CD14-positive monocyte (primary cell): ENCODE measurements around the gene SPINT2. TPM values are rescaled to one million over a fixed set of nuclear protein-coding genes. Genes with fewer than 3 reads are reported as not detected.

Experiments
- DNase-seq, 3 donors: peaks; one replicate each; pipeline ENCODE4 v3.0.0-alpha.2; 2011 to 2022
- H2AFZ ChIP-seq: 2 replicates; pipeline ENCODE4 v1.6.0; 2012; ENCODE audit warnings: mild to moderate bottlenecking, low read depth, low read length, inconsistent platforms; ENCODE audit not compliant: insufficient read depth, poor library complexity, severe bottlenecking
- H3K27ac ChIP-seq, 2 donors: 1 replicate in 1 of 2; 2 replicates in 1 of 2; pipeline ENCODE4 v1.5.1; 2012 to 2013; ENCODE audit warnings: low read length in 2 of 2, control low read depth in 1 of 2, inconsistent platforms in 1 of 2, low read depth in 1 of 2, mild to moderate bottlenecking in 1 of 2
- H3K27me3 ChIP-seq, 2 donors: one replicate each; pipeline versions ENCODE4 v1.6.0 to v1.6.1; 2011 to 2013; ENCODE audit warnings: low read length in 2 of 2; ENCODE audit not compliant: control insufficient read depth in 2 of 2, insufficient read depth in 2 of 2
- H3K36me3 ChIP-seq, 2 donors: replicated peaks in 1 of 2; 1 replicate in 1 of 2; 2 replicates in 1 of 2; pipeline versions ENCODE4 v1.5.1 to v1.6.1; 2012 to 2013; ENCODE audit warnings: low read length in 2 of 2, control low read depth in 1 of 2, inconsistent platforms in 1 of 2, mild to moderate bottlenecking in 1 of 2; ENCODE audit not compliant: insufficient read depth in 2 of 2, control insufficient read depth in 1 of 2
- H3K4me1 ChIP-seq, 2 donors: 1 replicate in 1 of 2; 2 replicates in 1 of 2; pipeline versions ENCODE4 v1.5.1 to v1.6.1; 2012 to 2013; ENCODE audit warnings: low read length in 2 of 2, control low read depth in 1 of 2, inconsistent platforms in 1 of 2, mild to moderate bottlenecking in 1 of 2, moderate library complexity in 1 of 2; ENCODE audit not compliant: insufficient read depth in 2 of 2, control insufficient read depth in 1 of 2
- H3K4me2 ChIP-seq: replicated peaks from 2 replicates; pipeline ENCODE3; 2012; ENCODE audit warnings: low read length, moderate library complexity, mild to moderate bottlenecking; ENCODE audit not compliant: poor library complexity, severe bottlenecking; ENCODE audit errors: extremely low read depth
- H3K4me3 ChIP-seq, 3 experiments: fragments of 200-600 bp in 1 of 3; sonication (generic) in 1 of 3; replicated peaks in 1 of 3; 1 replicate in 2 of 3; 2 replicates in 1 of 3; pipeline ENCODE4 v1.5.1; 2011 to 2013; ENCODE audit warnings: low read length in 3 of 3, mild to moderate bottlenecking in 3 of 3, control low read depth in 2 of 3, low read depth in 2 of 3, inconsistent platforms in 1 of 3, moderate library complexity in 1 of 3
- H3K79me2 ChIP-seq: 2 replicates; pipeline ENCODE4 v1.6.0; 2012; ENCODE audit warnings: mild to moderate bottlenecking, control low read depth, inconsistent platforms, low read length, moderate library complexity; ENCODE audit not compliant: insufficient read depth
- H3K9ac ChIP-seq: 2 replicates; pipeline ENCODE4 v1.6.0; 2017; ENCODE audit warnings: low read length, mild to moderate bottlenecking; ENCODE audit not compliant: insufficient read depth, poor library complexity, severe bottlenecking
- H3K9me3 ChIP-seq, 2 donors: replicated peaks in 1 of 2; 1 replicate in 1 of 2; 2 replicates in 1 of 2; pipeline versions ENCODE4 v1.5.1 to v1.6.1; 2012 to 2013; ENCODE audit warnings: low read length in 2 of 2, control low read depth in 1 of 2; ENCODE audit not compliant: control insufficient read depth in 1 of 2, insufficient read depth in 1 of 2
- H4K20me1 ChIP-seq: 2 replicates; pipeline ENCODE4 v1.6.0; 2012; ENCODE audit warnings: mild to moderate bottlenecking, low read length, control low read depth, moderate library complexity; ENCODE audit not compliant: insufficient read depth
- H3K27ac Mint-ChIP-seq, 7 donors: one replicate each; pipeline ENCODE4 v1.8.0; 2020; ENCODE audit warnings: mild to moderate bottlenecking in 7 of 7, mixed read lengths in 7 of 7, moderate library complexity in 6 of 7, inconsistent platforms in 2 of 7
- H3K27me3 Mint-ChIP-seq, 3 donors: one replicate each; pipeline ENCODE4 v1.8.0; 2021 to 2022; ENCODE audit warnings: low read depth in 3 of 3, mild to moderate bottlenecking in 3 of 3, mixed read lengths in 3 of 3, moderate library complexity in 3 of 3, inconsistent platforms in 1 of 3
- H3K36me3 Mint-ChIP-seq, 2 donors: one replicate each; pipeline ENCODE4 v1.8.0; 2020; ENCODE audit warnings: mixed read lengths in 2 of 2, inconsistent platforms in 1 of 2, mild to moderate bottlenecking in 1 of 2
- H3K4me1 Mint-ChIP-seq: one replicate; pipeline ENCODE4 v1.8.0; 2020; ENCODE audit warnings: mild to moderate bottlenecking, mixed read lengths
- H3K4me3 Mint-ChIP-seq, 2 donors: one replicate each; pipeline ENCODE4 v1.8.0; 2020; ENCODE audit warnings: mild to moderate bottlenecking in 2 of 2, mixed read lengths in 2 of 2, moderate library complexity in 1 of 2
- H3K9me3 Mint-ChIP-seq, 7 donors: one replicate each; pipeline ENCODE4 v1.8.0; 2020 to 2022; ENCODE audit warnings: mixed read lengths in 7 of 7, mild to moderate bottlenecking in 6 of 7, moderate library complexity in 6 of 7, inconsistent platforms in 2 of 7
- WGBS: methylation state at CpG from one replicate; pipeline ENCODE4 v1.1.5; 2013; ENCODE audit warnings: missing lambda C conversion rate; ENCODE audit not compliant: insufficient coverage; 5-methylcytosine and 5-hydroxymethylcytosine counted together
- intact Hi-C, 2 donors: fragments of 100-400 bp; cut with micrococcal nuclease; formaldehyde crosslinking; loops; one replicate each; pipeline versions ENCODE4 v1.15.0 to v1.15.1; 2023
- polyA plus RNA-seq, 3 donors: library from polyadenylated mRNA; depleted of rRNA in 1 of 3; unstranded in 2 of 3; stranded (reverse) in 1 of 3; fragments of 300-500 nt in 2 of 3; fragments of >200 nt in 1 of 3; fragmentation: Illumina TruSeq in 2 of 3; gene quantifications; 1 replicate in 2 of 3; 2 replicates in 1 of 3; pipeline ENCODE4 v1.2.3, GENCODE V29; 2012 to 2021
- TF ChIP-seq, protein P1 (sequence below): fragments of 200-600 bp; IDR thresholded peaks from one replicate; pipeline ENCODE4 v1.8.0; 2022; ENCODE audit warnings: antibody characterized with exemption, mild to moderate bottlenecking

Gene SPINT2
- polyA plus RNA-seq, 3 donors = 42.9 to 139 (median 114) TPM

- peaks cover 26 to 36% of the 10 kb centered on the region in 2 donors for H3K4me1 ChIP-seq
- Mint-ChIP-seq H3K9me3 (peaks cover 0 to 3% (median 1%) of the 10 kb centered on the region in 7 donors), H3K4me1 (peaks cover 31% of the 10 kb centered on the region), H3K36me3 (peaks cover 37 to 49% of the 10 kb centered on the region in 2 donors), H3K4me3 (no peak overlapping the region), H3K27me3 (peaks cover 5 to 7% (median 6%) of the 10 kb centered on the region in 3 donors), H3K27ac (peak overlapping the region in 1 of 7 donors; percentile 62)
- no peak overlapping the region for H3K27ac ChIP-seq
- DNase-seq = no peak
- TF ChIP-seq, protein P1, sequence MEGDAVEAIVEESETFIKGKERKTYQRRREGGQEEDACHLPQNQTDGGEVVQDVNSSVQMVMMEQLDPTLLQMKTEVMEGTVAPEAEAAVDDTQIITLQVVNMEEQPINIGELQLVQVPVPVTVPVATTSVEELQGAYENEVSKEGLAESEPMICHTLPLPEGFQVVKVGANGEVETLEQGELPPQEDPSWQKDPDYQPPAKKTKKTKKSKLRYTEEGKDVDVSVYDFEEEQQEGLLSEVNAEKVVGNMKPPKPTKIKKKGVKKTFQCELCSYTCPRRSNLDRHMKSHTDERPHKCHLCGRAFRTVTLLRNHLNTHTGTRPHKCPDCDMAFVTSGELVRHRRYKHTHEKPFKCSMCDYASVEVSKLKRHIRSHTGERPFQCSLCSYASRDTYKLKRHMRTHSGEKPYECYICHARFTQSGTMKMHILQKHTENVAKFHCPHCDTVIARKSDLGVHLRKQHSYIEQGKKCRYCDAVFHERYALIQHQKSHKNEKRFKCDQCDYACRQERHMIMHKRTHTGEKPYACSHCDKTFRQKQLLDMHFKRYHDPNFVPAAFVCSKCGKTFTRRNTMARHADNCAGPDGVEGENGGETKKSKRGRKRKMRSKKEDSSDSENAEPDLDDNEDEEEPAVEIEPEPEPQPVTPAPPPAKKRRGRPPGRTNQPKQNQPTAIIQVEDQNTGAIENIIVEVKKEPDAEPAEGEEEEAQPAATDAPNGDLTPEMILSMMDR = no peak
- H3K79me2 ChIP-seq = peaks cover 10% of the 10 kb centered on the region
- H3K4me2 ChIP-seq = no peak overlapping the region
- H2AFZ ChIP-seq = no peak overlapping the region
- H4K20me1 ChIP-seq = no peaks in the 10 kb centered on the region
- intact Hi-C loops = no loop called here
- H3K36me3 ChIP-seq = peaks cover 18 to 21% of the 10 kb centered on the region in 2 donors
- H3K4me3 ChIP-seq = no peak overlapping the region
- WGBS = 88% methylated on average over 1 of the region's 3 CpGs
- no peak overlapping the region for H3K9ac ChIP-seq
- no peaks in the 10 kb centered on the region for H3K27me3 ChIP-seq
- H3K9me3 ChIP-seq = no peaks in the 10 kb centered on the region
Measured at GRCh38 chr19:38306236-38306635, 41.9 kb downstream of the SPINT2 start.

DNA sequence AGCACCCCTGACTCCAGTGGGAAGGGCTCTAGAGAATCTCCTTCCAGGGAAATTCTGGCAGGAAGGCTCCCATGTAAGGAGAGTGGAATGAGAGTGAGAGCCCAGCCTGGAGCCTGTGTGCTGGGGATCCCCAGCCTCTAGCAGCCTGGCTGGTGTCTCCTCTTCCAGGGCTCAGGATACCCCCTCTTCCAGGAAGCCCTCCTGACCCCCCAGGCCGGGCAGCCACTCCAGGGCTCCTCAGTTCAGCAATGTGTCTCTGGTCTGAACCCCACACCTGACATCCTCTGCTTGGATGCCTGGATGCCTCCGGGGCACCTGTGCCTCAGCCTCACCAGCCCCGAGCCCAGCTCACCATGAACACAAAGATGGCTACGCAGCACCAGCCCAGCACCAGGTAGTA lies 42.7 kb downstream of the SPINT2 start:
- intact Hi-C loops = no loop called here
- Histone ChIP-seq H3K9me3 (no peaks in the 10 kb centered on the region), H3K27ac (peak overlapping the region in 1 of 2 donors; percentile 31), H2AFZ (no peak overlapping the region), H3K79me2 (peaks cover 18% of the 10 kb centered on the region), H3K9ac (no peak overlapping the region), H3K27me3 (no peaks in the 10 kb centered on the region), H3K4me2 (no peak overlapping the region), H4K20me1 (no peaks in the 10 kb centered on the region), H3K4me3 (no peak overlapping the region), H3K36me3 (peaks cover 18 to 21% of the 10 kb centered on the region in 2 donors), H3K4me1 (peaks cover 26 to 37% of the 10 kb centered on the region in 2 donors)
- WGBS = 100% methylated on average over 4 of the region's 4 CpGs
- TF ChIP-seq, protein P1 = no peak
- Mint-ChIP-seq H3K27ac (peak overlapping the region in 1 of 7 donors; percentile 35), H3K4me3 (no peak overlapping the region), H3K9me3 (peaks cover 0 to 3% (median 1%) of the 10 kb centered on the region in 7 donors), H3K4me1 (peaks cover 31% of the 10 kb centered on the region), H3K27me3 (peaks cover 1 to 8% (median 5%) of the 10 kb centered on the region in 3 donors), H3K36me3 (peaks cover 38 to 51% of the 10 kb centered on the region in 2 donors)
- no peak for DNase-seq
